Measurements from ENCODE around the gene EXOC4.

- TF ChIP-seq, protein P1, sequence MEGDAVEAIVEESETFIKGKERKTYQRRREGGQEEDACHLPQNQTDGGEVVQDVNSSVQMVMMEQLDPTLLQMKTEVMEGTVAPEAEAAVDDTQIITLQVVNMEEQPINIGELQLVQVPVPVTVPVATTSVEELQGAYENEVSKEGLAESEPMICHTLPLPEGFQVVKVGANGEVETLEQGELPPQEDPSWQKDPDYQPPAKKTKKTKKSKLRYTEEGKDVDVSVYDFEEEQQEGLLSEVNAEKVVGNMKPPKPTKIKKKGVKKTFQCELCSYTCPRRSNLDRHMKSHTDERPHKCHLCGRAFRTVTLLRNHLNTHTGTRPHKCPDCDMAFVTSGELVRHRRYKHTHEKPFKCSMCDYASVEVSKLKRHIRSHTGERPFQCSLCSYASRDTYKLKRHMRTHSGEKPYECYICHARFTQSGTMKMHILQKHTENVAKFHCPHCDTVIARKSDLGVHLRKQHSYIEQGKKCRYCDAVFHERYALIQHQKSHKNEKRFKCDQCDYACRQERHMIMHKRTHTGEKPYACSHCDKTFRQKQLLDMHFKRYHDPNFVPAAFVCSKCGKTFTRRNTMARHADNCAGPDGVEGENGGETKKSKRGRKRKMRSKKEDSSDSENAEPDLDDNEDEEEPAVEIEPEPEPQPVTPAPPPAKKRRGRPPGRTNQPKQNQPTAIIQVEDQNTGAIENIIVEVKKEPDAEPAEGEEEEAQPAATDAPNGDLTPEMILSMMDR (conservative IDR thresholded peaks at IDR 0.05), result no peak
- TF ChIP-seq ZFX (IDR thresholded peaks at IDR 0.05), result no peak
Measured at GRCh38 chr7:133431134-133431724, 178.4 kb downstream of the EXOC4 start.
